ENCODE data around the gene CD99L2.

GRCh38 chrX:150768132-150768485, 130.4 kb downstream of the CD99L2 start:
- TF ChIP-seq CTCF (IDR thresholded peaks at IDR 0.05), result no peak
- TF ChIP-seq POLR2A (IDR thresholded peaks at IDR 0.05), result no peak
